HG03139 (cell line): ENCODE results near the gene SYT2.

Source experiments
- ATAC-seq: cut with Tn5 transposase; IDR thresholded peaks from one replicate; pipeline ENCODE4 v1.9.1; 2021; ENCODE audit not compliant: unreplicated experiment

Gene SYT2

DNA sequence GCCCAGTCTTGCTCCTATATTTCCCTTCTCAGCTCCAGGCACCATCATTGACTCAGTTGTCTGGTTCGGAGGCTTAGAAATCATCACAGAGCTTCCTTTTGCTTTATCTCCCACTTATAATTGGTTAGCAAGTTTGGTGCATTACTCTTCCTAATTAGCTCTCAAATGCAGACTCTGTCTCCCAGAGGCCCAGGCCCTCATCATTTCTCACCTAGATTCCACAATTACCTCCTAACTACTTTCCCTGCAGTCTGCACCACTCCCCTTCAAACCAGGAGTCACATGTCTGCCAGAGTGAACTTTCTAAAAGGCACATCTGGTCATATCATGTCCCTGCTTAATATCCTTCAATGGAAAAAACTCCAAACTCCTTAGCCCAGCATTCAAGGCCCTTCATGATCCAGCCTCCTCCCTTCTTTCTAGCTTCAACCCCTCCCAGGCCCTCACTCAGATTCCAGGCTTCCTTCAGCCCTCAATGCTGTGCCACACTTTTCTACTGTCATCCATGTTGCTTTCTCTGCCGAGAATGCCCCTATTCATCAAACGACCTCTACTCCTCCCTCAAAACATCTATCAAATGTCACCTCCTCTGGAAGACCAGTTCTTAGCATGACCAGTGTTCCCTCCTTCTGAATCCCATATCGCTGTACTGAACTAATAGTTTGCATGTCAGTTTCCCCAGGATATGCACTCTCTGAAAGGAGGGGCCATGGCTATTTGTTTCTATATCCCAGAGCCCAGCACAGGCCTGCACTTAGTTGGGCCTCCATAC lies 30.7 kb downstream of the SYT2 start:
- ATAC-seq, result no peak

DNA sequence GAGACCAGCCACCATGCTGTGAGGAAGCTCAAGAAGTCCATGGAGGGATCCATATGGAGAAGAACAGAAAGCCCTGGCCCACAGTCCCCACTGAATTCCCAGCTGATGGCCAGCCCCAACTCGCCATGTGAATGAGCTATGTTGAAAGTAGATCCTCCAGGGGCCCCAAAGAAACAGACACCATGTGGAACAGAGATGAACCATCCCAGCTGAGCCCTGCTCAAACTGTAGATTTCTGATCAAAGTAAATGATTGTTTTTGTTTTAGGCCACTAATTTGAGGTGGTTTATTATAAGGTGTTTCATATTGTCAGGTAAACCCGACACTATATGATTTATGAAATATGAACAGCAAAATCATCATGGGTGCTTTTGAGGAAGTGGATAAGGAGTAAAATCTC lies 32.8 kb downstream of the SYT2 start:
- no peak for ATAC-seq

DNA sequence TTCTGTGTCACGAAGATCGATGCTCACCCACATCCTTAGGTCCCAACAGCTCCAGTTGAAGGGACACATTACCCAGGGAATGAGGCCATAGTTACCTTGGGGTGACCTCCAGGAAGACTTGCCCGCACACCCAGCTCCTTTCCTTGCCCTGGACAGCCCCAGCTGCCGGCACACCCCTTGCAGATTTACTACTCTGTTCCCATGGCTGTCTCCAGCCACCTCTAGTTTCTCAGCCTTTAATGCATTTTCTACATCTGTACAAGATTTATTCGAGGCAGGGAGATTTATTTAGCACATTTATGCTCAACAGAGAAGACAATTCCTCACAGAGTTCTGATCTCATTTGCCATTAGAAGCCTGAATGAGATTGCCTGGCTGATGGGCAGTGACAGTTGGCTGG lies 36.7 kb downstream of the SYT2 start:
- no peak for ATAC-seq

GRCh38 chr1:202671399-202671798 lies 38.9 kb downstream of the SYT2 start:
- ATAC-seq, result no peak

DNA sequence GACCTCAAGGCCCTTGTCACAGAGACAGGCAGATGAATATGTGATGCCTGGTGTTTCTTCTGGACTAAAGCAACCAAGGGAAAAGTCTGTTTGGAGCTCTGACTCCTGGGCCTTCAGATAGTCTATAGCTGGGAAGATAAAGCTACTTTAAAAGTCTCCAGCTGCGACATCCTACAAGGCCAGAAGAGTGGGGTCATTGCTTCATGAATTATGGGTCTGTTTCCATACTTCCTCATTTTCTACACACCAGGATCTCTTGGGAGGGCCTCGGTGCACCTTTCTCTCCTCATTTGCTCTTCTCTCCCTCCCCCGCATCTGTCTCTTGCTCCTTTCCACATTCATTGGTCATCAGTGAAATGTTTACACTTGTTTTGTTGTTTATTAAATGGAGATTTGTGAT lies 44.8 kb downstream of the SYT2 start:
- ATAC-seq, result no peak

DNA sequence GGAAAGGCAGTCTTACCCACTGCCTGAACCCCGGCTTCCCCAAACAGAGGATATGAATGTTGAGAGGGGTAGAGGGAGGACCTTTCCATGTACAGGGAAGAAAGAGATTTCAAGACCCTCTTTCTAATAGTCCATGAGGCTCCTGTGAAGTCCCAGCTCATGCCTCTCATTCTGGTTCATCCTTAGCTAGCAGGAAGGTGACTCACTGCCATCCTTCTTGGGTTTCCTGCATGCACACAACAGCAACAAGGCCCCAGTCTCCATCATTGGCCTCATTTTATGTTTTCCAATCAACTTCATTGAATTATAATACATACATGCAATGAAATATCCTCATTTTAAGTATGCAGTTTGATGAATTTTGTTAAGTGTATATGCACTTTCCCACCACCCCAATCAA lies 46.2 kb downstream of the SYT2 start:
- ATAC-seq, result no peak

DNA sequence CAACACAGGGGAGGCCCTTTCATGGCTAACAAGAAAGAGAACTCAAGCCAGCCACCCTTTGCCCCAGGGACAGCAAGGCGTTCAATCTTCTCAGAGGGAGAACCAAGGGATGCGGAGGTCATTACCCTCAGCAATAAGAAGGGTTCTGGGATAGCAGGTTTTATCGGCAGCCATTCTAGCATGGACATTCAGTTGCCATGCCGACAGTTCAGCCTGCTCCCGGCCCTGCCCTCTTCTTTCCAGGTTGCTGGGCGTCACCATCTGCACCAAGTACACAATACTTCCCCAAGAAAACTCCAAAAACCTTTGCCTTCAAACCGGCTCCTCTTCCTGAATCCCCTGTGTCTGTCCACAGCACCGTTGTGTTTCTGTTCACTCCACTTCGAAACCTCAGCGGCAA lies 47.1 kb downstream of the SYT2 start:
- no peak for ATAC-seq

GRCh38 chr1:202662081-202662480 lies 48.2 kb downstream of the SYT2 start:
- no peak for ATAC-seq

DNA sequence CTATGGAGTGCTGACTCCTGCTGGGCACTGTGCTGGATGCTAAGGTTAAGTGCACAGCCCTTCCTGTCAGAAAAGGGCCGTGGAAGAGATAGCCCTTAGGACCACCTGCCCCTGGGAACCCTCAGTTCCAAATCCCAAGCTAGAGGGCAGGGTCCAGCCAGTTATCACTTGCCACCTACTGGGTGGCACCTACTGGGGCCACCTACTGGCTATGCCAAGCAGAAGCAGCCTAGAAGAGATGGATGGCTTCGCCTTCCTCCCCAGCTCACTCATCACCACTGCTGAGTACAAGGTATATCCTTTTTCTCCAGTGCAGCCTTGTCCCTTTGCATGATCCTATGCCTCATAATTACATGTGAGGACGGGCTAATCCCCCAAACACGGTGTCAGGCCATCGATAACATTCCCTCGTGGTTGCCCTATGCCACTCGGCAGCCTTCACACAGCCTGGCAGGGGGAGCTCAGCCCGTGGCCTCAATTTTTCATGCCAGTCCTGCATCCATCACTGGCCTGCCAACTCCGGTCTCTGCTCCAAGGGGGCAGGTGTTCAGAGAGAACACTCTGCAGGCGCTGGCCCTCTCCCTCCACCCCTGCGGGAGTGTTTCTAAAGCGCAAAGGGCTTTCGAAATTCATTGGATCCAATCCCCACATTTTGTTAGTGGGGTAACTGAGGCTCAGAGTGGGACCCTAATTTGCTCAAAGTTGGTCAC lies 49.0 kb downstream of the SYT2 start:
- no peak for ATAC-seq

- no peak for ATAC-seq
These were observed 50.3 kb downstream of the SYT2 start for GRCh38 chr1:202659974-202660373.

GRCh38 chr1:202659541-202659940 lies 50.7 kb downstream of the SYT2 start:
- no peak for ATAC-seq

GRCh38 chr1:202658769-202659168 lies 51.5 kb downstream of the SYT2 start:
- ATAC-seq, result no peak

DNA sequence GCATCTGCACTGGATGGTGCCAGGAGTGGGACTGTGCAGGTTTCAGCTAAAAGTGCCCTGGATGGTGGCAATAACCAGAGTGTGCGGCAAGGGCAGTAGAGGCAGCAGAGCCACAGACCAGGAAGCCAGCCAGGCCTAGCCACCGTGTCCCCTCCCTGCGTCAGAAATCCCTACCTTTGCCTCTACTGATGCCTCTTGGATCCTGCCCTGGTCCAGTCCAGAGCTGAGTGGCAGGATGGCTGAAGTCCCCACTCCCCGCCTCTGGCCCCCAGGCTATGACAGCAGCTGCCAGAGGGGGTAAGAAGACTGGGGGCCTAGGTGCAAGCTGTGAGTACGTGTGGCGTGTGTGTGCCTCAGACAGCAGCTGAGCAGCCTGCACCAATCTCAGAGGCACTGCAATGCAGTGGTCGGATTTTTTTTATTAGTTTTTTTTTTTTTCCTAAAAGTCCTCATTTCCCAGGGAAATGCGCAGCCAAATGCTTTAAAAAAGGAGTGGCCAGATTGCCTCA lies 51.9 kb downstream of the SYT2 start:
- no peak for ATAC-seq

DNA sequence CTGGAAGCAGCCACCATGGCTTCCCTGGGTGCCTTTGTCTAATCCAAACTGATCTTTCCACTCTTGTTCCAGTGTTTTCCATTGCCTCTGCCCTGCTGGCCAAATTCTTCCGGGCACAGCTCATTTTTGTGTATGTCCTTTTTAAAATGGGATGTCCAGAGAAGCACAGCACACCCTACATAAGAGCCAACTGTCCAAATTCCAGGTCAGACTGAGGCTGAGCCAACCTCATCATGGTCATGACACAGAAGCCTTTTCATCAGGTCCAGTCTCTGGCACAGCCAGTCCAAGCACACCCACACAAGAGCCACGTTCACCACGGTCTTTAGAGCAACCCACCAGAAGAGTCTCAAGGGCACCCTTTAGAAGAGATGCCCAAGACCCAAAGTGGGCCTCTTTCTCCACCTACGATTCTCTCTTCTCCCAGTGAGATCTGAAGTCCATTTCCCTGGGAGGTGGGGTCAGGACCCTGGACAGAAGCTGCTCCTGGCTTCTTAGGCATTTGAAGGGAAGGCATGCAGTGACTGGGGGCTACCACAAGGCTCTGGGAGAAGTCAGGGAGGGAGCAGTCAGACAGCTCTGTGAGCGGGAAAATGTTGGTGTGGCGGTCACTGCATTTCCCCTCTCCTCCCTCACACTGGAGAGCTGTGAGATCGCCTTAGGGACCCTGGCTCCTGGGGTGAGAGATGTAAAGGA lies 53.2 kb downstream of the SYT2 start:
- no peak for ATAC-seq

- no peak for ATAC-seq
These were observed 54.2 kb downstream of the SYT2 start for GRCh38 chr1:202656057-202656456.

GRCh38 chr1:202654079-202654478 lies 56.2 kb downstream of the SYT2 start:
- no peak for ATAC-seq

DNA sequence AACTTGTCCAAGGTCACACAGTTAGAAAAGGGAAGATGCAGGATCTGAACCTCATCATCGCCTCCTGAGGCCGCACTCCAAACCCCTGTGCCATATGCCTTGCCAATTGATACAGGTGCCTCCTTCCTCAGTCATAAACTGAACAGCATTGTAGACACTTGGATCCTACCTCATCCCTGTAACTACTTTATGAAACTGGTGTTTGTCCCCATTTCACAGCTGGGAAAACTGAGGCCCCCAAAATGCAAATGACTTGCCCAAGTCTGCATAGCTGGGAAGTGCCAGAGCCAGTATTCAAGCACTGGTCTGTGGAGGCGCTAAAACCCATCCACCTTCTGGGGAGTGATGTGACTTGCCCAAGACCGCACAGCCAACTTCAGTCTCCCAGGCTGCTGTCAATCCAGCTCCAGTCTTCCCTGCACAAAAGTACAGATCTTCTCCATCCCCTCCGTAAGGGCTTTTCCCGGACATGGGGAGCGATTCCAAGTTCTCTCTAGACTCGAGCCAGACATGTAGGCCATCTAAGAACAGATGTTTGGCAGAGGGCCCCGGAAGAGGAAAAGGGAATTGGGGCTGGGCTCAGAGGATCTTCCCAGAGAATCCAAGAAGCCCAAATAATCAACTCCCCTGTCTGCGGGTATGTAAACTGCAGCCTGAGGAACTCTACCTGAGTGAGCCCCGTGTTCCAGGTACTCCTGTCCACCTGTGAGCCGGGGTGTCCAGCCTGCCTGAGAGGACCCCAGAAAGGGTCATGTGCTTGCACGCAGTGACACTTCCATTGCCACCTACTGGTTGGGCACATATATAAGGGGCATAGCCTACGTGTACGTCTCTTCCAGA lies 60.5 kb downstream of the SYT2 start:
- no peak for ATAC-seq

- no peak for ATAC-seq
These were observed 61.5 kb downstream of the SYT2 start for GRCh38 chr1:202648605-202649226.

DNA sequence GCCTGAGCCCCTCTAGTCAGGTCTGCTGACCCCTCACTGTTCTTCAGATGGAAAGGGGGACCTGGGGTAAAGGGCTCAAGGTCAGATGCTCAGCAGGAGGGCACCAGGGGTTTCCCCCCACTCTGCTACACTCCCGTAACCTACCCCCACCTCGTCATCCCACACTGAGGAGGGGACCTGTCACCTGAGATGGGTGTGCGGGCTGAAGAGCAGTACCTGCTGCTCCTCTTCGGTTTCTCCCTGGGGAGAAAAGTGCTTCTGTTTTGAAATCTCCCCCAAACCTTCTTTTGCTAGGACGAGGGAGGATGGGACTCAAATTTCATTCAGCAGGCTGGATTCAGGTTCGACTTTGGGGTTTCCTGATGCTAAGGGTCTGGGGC lies 65.2 kb downstream of the SYT2 start:
- ATAC-seq, result no peak

GRCh38 chr1:202644219-202645096 lies 65.8 kb downstream of the SYT2 start:
- no peak for ATAC-seq
